ENCODE measurements around the gene SFXN3.

SFXN3 gene

GRCh38 chr10:101014966-101015581, 16.0 kb upstream of the SFXN3 start:
- DNase-seq (ENCODE audit: low read depth in 2 of 3, low spot score in 1 of 3) = no peak

DNA sequence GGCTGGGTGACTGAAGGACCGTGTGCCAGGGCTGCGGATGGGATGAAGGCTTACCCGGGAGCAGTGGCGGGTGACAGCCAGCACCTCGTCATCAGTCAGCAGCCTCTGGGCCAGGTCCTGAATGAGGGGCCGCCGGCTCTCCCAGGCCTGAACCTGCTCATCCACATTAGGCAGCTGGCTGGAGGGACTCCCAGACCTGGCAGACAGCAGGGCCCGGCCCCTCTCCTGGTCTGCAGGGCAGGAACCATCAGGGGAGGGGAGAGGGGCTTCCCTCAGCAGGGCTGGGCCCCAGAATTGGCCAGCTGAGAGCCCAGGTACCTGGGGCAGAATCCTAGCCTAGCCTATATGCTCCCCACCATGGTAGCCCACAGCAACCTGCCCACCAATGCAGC, 15.5 kb upstream of the SFXN3 start:
- no peak for DNase-seq (ENCODE audit: low read depth in 2 of 3, low spot score in 1 of 3)

DNA sequence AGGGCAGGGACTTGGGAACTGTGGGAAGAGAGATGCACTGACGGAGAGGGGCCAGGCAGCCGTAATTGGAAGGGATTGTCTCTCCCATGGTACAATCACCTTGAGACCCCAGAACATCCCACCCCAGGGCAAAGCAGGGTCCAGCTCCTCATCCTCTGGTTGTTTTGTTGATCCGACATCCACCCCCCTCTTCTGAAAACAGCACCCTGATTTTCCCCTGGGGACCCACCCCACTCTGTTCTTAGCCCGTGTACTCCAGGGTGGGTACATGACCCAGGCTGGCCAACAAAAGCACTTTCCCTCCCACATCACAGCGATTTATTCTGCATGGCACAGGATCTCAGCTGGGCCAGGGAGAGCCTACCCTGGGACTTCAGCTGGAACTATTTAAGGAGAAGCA, 14.2 kb upstream of the SFXN3 start:
- no peak for DNase-seq (ENCODE audit: low read depth in 2 of 3, low spot score in 1 of 3)

DNA sequence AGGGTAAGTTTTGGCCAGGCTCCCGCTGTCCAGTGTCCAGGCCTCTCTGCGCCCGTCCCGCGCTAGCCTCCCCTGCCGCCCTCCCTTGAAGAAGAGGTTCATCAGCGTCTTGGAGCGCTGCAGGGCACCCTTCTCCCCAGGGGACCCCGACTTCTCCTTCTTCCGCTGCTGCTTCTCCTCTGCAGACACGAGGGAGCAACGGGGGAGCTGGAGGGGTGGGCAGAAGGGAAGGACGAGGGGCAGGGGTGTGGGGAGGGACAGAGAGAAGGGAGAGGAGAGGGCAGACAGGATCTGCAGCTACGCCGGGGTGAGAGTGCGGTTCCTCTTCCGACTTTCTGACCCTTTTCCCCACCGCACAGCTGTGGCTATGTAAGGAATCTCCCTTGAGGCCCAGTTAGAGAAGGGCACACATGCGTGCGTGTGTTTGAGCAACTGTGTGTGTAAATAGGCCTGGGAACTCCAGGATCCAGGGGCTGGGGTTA, 12.9 kb upstream of the SFXN3 start:
- DNase-seq (ENCODE audit: low read depth in 2 of 3, low spot score in 1 of 3) = no peak

DNA sequence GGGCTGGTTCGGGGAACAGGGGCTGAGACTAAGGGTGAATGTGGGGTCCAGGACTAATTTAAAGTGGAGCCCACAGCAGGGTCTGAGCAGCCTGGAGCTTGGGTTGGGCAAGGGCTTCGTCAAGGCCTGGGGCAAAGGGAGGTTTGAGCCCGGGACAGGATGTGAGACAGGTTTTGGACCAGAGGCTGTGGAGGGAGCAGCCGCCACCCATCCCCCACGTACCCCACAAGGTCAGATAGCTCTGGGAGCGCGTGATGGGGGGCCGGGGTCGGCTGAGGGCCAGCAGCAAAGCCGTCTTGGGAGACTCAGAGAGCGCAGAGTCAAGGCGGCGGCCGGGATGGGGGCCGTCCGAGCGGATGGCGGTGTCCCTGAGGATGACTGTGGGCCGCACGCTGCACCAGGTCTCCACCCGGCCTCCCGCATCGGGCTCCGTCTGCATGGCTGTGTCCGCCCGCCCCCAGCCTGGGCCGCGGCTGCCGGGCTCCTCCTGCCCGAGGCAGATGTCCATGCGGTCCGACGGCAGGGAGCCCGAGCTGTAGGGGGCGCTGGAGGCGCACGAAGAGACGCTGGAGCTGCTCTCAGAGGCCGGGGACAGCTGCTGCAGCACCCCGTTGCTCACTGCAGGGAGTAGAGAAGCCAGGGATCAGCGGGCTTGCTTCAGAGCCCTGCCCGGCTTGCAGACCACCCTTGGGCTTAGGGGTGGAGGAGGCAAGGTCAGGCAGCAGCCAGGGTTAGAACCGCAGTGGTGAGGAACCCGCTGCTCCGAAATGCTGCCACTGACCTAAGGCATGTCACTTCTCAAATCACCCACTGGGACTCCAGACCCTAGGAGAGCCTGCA, 12.2 kb upstream of the SFXN3 start:
- DNase-seq (ENCODE audit: low read depth in 2 of 3, low spot score in 1 of 3) = peak; percentile 67 to 84 (median 81)

DNA sequence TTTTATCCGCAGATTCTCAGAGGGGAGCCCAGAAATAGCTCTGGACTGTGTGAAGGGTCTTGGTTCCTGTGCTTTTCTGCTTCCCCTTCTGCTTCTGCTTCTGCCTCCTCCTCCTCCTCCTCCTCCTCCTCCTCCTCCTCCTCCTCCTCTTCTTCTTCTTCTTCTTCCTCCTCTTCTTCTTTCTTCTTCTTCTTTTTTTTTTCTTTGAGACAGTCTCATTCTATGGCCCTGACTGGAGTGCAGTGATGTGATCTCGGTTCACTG, 11.7 kb upstream of the SFXN3 start:
- DNase-seq (ENCODE audit: low read depth in 2 of 3, low spot score in 1 of 3) = no peak

DNA sequence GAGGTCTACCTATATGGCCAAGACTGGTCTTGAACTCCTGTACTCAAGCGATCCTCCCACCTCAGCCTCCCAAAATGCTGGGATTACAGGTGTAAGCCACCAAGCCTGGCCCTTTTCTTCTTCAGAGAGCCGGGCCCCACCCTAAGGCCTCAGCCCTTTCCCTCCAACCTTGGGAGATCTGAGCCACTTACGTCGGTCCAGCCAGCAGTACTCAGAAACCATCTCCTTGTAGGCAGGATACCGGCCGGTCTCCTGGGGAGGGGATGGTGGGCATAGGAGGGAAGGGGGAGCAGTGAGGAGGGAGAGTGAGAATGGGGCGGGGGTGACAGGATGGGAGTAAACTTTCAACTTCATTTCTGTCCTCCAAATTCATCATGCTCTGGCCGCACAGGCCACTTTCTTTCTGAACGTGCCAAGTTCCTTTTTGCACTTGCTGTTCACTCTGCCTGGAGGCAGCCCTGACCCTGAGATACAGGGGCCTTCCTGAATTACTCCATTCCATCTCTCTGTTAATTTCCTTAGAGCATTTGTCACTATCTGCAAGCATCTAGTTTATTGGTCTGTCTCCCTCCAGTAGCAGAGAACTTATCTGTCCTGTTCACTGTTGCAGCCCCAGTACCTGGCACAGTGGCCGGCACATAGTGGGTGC, 10.5 kb upstream of the SFXN3 start:
- no peak for DNase-seq (ENCODE audit: low read depth in 2 of 3, low spot score in 1 of 3)

DNA sequence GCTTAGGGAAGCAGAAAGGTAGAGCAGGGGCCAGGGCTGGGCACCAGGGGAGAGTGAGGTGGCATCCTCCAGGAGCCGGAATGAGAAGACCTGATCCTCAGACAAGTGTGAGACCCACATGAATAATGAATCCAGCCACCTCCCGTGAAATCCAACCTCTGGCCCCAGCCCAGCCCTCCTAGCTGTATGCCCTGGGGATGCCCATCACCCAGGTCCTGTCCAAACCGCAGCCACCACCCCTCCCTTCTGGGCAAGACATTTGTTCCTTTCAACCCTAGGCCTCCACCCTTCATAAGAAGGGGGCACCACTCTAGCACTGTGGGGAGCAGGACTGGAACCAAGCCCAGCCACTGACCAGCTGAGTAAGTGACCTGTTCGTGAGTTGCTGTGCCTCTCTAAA, 9.8 kb upstream of the SFXN3 start:
- no peak for DNase-seq (ENCODE audit: low read depth in 2 of 3, low spot score in 1 of 3)

- no peak for DNase-seq (ENCODE audit: low read depth in 2 of 3, low spot score in 1 of 3)
Measured at GRCh38 chr10:101021692-101022251, 9.3 kb upstream of the SFXN3 start.

DNA sequence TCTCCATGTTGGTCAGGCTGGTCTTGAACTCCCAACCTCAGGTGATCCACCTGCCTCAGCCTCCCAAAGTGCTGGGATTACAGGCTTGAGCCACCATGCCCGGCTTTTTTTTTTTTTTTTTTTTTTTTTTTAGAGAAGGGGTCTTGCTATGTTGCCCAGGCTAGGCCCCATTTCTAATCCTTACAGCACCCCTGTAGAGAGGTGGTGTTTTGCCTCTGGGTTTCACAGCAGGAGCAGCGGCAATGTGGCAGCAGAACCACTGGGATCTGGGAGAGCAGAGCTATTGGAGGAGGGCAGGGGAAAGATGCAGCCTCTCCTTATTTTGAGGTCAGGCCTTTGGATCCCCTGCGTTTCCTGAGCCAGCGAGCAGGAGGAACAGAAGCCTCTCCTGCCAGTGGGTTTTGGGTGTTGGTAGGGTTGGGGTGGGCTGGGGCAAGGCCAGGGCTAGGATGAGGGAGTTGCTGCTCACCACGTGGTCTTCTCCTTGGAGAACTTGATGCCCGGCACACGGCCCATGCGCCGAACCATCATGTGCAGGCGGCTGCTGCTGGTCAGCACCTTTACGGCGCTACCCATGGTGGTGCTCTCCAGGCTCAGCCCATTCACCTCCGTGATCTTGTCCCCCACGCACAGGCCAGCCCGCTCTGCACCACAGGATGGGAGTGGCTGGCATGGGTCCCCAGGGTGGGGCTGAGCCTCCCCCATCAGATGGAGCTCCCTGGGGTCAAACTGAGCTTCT, 7.9 kb upstream of the SFXN3 start:
- no peak for DNase-seq (ENCODE audit: low read depth in 2 of 3, low spot score in 1 of 3)

- no peak for DNase-seq (ENCODE audit: low read depth in 2 of 3, low spot score in 1 of 3)
Measured at GRCh38 chr10:101027106-101027720, 3.8 kb upstream of the SFXN3 start.

- no peak for DNase-seq (ENCODE audit: low read depth in 2 of 3, low spot score in 1 of 3)
Measured at GRCh38 chr10:101028446-101029337, 2.3 kb upstream of the SFXN3 start.

DNA sequence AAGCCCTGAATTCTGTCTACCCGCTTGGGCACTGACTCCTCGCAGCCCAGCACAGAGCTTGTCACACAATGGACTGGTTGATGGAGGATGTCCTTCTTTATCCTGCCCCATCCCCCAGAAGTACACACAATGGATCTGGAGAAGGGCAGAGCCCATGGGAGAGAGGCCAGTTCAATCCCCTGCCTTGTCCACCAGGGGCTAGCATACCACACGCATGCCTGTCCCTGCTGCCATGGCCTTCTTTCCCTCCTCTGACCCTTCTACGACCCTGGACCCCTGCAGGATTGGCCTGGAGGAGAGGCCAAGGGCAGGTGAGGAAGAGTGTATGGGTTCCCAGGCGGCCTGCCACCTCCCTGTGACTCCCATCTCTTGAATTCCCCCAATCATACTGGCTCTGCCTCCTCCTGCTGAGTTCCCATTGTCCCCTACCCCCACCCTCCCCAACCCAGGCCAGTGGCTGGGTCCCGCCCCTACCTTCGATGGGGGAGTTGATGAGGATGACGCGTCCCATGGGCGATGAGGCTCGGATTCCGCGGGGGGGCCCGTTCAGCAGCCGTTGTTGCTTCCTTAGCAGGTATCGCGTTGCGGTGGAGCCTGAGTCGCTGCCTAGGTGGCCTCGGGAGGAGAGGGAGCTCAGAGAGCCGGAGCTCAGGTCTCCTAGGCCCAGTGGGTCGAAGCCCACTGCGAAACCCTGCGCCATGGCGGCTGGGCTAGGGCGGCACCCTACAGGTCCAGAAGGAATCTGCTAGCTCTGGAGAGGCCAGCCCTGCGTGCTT, 1.3 kb upstream of the SFXN3 start:
- no peak for DNase-seq (ENCODE audit: low read depth in 2 of 3, low spot score in 1 of 3)

DNA sequence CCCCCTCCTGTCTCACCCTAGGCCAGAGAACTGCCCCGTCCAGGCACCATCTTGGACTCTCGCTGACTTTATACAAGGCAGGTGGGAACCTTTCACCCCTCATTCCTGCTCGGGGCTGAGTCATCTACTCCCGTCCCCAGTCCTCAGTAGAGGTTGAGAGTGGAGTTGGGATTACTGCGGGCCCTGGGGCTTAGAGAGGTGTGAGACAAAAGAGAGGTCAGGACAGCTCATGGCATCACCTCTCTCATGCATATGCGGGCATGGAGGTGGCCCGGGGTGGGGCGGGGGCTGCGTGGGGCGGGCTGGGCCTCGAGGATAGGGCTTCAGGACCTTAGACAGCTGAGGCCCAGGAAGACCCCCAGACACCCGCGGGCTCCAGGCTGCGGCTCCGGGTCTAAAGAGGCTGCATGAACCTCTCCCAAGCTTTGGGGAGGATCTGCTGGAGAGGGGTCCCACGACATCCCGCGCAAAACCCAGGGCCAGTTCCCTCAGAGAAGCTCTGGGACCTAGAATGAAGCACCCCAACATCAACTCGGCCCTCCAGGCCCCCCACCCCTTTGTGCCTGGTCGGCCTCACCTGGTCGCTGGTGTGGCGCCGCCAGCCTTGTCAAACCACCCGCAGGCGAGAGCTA, 422 bp upstream of the SFXN3 start:
- no peak for DNase-seq (ENCODE audit: low read depth in 2 of 3, low spot score in 1 of 3)

DNA sequence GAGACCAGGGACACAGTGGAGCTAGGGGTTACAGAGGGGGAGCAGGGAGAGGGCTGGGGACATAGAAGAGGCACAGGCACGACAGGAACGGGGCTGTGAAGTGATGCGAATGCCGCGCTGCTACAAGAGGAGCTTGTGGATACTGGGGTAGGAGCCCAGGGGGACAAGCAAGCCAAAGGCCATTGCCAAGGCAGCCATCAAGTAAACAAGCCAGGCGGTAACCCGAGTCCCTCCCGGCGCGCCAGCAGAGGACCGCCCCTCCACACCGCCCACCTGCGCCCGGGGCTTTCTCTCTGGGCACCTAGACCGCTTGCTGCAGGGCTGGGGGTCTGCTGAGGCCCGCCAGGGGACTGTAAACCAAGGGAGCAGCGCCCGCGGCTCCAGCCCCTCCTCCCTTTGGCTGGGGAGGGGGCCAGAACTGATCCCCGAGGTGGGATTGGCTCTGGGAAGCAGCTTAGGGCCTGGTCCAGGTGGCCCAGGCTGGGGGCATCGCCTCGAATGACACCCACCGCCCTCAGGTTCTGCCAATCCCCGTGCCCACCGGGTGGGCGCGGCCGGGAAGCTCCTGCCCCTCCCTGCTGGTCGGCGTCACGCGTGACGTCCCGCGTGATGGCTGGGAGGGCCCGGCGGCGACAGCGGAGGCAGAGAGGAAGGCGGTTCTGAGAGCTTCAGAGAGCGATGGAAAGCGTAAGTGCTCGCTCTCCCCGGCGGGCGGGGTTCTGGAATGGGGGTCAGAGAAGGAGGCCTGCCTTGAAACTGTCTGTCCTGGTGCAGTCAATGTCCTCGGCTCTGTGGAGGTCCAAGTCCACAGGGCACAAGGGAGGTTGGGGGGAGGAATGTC, 982 bp downstream of the SFXN3 start:
- DNase-seq (ENCODE audit: low read depth in 2 of 3, low spot score in 1 of 3) = peak; percentile 49 to 60 (median 50)

DNA sequence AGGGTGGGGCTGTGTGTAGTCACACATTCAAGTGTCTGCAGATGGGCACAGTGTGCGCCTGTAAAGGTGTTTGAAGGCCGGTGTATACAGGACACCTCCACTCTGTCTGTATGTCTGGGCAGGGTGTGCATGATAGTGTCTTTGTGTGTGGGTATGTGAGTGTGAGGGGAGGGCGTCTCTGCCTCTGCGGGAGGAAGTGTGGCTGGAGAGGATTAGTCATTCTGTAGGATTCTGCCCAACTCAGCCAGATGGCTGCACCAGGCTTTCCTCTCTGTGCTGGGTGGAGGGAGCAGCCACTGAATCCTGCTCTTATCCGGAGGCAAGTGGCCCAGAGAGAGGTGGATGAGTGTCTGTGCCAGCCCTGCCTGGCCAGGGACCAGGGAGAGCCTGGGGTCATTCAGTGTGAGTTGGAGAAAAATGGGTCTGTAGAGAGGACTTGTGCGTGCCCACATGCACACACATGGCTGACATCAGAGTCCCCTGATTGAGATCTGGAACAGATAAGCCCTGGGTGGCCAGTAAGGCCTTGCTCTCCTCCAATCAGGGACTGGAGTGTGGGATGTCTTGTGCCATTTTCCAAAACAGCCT, 1.7 kb downstream of the SFXN3 start:
- DNase-seq (ENCODE audit: low read depth in 2 of 3, low spot score in 1 of 3) = peak; percentile 37 to 46 (median 45)

- DNase-seq (ENCODE audit: low read depth in 2 of 3, low spot score in 1 of 3) = no peak
Measured at GRCh38 chr10:101033276-101033675, 2.2 kb downstream of the SFXN3 start.
